ENCODE measurements around the gene HMCN2. TPM values are rescaled to one million over a fixed set of nuclear protein-coding genes. Genes with fewer than 3 reads are reported as not detected.
"Not testable (repeated sequence)": the region's sequence is repeated elsewhere in the genome, so short reads cannot be mapped to it uniquely, and the experiment has no call there.

Gene HMCN2
- total RNA-seq, 2 experiments from 2014 or later, result not detected

DNA sequence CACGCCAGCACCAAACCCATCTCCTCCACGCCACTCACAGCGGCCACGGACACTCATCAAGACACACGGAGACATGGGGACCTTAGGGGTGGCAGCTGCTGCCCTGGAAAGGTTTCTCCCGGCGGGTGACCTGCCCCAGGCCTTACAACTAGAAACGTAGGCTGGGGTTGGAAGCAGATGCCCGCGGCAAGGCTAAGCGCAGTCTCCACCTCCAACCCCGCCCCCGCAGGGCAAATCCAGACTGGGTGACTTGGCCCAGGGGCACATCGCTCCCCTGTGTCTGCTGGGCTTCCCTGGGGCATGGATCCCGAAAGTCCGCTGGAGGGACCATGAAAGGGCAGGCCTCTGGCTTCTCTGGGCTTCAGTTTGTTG, 167.2 kb downstream of the HMCN2 start:
- no peaks in the 10 kb centered on the region for H3K9me2 ChIP-seq (ENCODE audit: insufficient read depth, low read length)
- no peaks in the 10 kb centered on the region for H3K9me3 ChIP-seq (ENCODE audit: low read length)
- no peaks in the 10 kb centered on the region for H4K20me1 ChIP-seq (ENCODE audit: insufficient read depth, low read length)
- BruUV-seq (replicated peaks), result no TSS peak
- intact Hi-C loops (cut with micrococcal nuclease; ENCODE audit: unreplicated experiment), result no loop called here
- no peak overlapping the region for H3K27ac ChIP-seq (ENCODE audit: low read depth, low read length, poor library complexity, severe bottlenecking)
- no peaks in the 10 kb centered on the region for H3K36me3 ChIP-seq (ENCODE audit: insufficient read depth, low read length)
- no peak overlapping the region for H2AFZ ChIP-seq (ENCODE audit: low read length)
- no peak for DNase-seq (ENCODE audit: low spot score)
- TF ChIP-seq, protein P1, sequence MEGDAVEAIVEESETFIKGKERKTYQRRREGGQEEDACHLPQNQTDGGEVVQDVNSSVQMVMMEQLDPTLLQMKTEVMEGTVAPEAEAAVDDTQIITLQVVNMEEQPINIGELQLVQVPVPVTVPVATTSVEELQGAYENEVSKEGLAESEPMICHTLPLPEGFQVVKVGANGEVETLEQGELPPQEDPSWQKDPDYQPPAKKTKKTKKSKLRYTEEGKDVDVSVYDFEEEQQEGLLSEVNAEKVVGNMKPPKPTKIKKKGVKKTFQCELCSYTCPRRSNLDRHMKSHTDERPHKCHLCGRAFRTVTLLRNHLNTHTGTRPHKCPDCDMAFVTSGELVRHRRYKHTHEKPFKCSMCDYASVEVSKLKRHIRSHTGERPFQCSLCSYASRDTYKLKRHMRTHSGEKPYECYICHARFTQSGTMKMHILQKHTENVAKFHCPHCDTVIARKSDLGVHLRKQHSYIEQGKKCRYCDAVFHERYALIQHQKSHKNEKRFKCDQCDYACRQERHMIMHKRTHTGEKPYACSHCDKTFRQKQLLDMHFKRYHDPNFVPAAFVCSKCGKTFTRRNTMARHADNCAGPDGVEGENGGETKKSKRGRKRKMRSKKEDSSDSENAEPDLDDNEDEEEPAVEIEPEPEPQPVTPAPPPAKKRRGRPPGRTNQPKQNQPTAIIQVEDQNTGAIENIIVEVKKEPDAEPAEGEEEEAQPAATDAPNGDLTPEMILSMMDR (conservative IDR thresholded peaks at IDR 0.05; ENCODE audit: low read length), result no peak
- TF ChIP-seq EZH2phosphoT487 (IDR thresholded peaks at IDR 0.05; ENCODE audit: borderline replicate concordance, low read depth, low read length), result no peak
- H3K4me1 ChIP-seq (ENCODE audit: insufficient read depth, low read length, poor library complexity, severe bottlenecking), result no peaks in the 10 kb centered on the region
- POLR2A ChIA-PET, result no interaction called here
- H3K4me3 ChIP-seq (ENCODE audit: low read depth, low read length, poor library complexity, severe bottlenecking), result no peak overlapping the region
- CTCF ChIA-PET (ENCODE audit: unreplicated experiment), result no interaction called here
- no peak overlapping the region for H3K4me2 ChIP-seq (ENCODE audit: low read length)
- H3K79me2 ChIP-seq (ENCODE audit: insufficient read depth, low read depth, low read length), result no peaks in the 10 kb centered on the region

DNA sequence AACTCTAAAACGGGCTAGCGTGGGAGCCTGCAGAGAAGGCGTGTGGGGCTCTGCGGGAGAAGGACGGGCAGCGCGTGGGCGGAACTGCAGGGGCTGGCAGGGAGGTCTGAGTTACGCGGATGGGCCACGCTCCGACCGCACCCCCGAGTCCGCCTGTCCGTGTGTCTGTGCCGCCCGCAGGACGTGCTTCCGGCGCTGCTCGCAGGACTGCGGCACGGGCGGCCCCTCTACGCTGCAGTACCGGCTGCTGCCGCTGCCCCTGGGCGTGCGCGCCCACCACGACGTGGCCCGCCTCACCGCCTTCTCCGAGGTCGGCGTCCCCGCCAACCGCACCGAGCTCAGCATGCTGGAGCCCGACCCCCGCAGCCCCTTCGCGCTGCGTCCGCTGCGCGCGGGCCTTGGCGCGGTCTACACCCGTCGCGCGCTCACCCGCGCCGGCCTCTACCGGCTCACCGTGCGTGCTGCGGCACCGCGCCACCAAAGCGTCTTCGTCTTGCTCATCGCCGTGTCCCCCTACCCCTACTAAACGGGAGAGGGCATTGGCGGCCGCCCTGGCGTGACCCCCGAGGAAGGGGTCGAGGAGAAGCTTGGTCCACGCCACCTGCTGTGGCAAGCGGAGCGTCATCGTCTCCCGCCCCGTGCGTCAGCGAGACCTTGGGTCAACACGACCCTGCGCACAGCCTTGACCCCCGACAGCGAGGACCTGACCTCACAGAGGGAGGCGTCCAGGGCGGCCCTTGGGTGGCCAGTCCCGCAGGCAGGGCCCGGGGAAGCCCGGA, 167.8 kb downstream of the HMCN2 start:
- no peaks in the 10 kb centered on the region for H3K4me1 ChIP-seq (ENCODE audit: insufficient read depth, low read length, poor library complexity, severe bottlenecking)
- H4K20me1 ChIP-seq (ENCODE audit: insufficient read depth, low read length), result no peaks in the 10 kb centered on the region
- H3K36me3 ChIP-seq (ENCODE audit: insufficient read depth, low read length), result no peaks in the 10 kb centered on the region
- ChIA-PET CTCF (ENCODE audit: unreplicated experiment) (no interaction called here), POLR2A (no interaction called here)
- TF ChIP-seq EZH2phosphoT487 (IDR thresholded peaks at IDR 0.05; ENCODE audit: borderline replicate concordance, low read depth, low read length), result no peak
- TF ChIP-seq, protein P1 (conservative IDR thresholded peaks at IDR 0.05; ENCODE audit: low read length), result no peak
- no peaks in the 10 kb centered on the region for H3K9me3 ChIP-seq (ENCODE audit: low read length)
- H3K27ac ChIP-seq (ENCODE audit: low read depth, low read length, poor library complexity, severe bottlenecking), result no peak overlapping the region
- no peak overlapping the region for H3K4me3 ChIP-seq (ENCODE audit: low read depth, low read length, poor library complexity, severe bottlenecking)
- H3K79me2 ChIP-seq (ENCODE audit: insufficient read depth, low read depth, low read length), result no peaks in the 10 kb centered on the region
- intact Hi-C loops (cut with micrococcal nuclease; ENCODE audit: unreplicated experiment), result no loop called here
- no peak overlapping the region for H3K4me2 ChIP-seq (ENCODE audit: low read length)
- H2AFZ ChIP-seq (ENCODE audit: low read length), result no peak overlapping the region
- H3K9me2 ChIP-seq (ENCODE audit: insufficient read depth, low read length), result no peaks in the 10 kb centered on the region
- no TSS peak for BruUV-seq (replicated peaks)
- no peak for DNase-seq (ENCODE audit: low spot score)

DNA sequence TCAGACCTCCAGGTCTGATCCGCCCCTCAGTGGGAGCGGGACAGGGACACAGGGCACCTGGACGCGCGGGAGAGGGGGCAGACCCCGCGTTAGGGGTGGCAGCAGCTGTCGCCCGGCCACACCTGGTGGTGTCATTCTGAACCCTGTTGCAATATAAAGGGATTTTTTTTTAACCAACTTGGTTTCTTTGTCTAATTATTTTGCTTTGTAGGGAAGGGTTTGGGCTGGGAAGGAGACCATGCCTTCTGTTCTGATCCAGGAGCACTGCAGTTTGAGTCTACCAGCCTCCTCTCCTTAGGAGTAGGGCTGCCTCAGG, 168.3 kb downstream of the HMCN2 start:
- H3K4me1 ChIP-seq (ENCODE audit: insufficient read depth, low read length, poor library complexity, severe bottlenecking), result no peaks in the 10 kb centered on the region
- H3K27ac ChIP-seq (ENCODE audit: low read depth, low read length, poor library complexity, severe bottlenecking), result no peak overlapping the region
- intact Hi-C loops (cut with micrococcal nuclease; ENCODE audit: unreplicated experiment), result no loop called here
- no peak overlapping the region for H2AFZ ChIP-seq (ENCODE audit: low read length)
- CTCF ChIA-PET (ENCODE audit: unreplicated experiment), result no interaction called here
- no peak for TF ChIP-seq EZH2phosphoT487 (IDR thresholded peaks at IDR 0.05; ENCODE audit: borderline replicate concordance, low read depth, low read length)
- TF ChIP-seq, protein P1 (conservative IDR thresholded peaks at IDR 0.05; ENCODE audit: low read length), result no peak
- no peaks in the 10 kb centered on the region for H3K9me2 ChIP-seq (ENCODE audit: insufficient read depth, low read length)
- H4K20me1 ChIP-seq (ENCODE audit: insufficient read depth, low read length), result no peaks in the 10 kb centered on the region
- H3K4me3 ChIP-seq (ENCODE audit: low read depth, low read length, poor library complexity, severe bottlenecking), result no peak overlapping the region
- BruUV-seq (replicated peaks), result no TSS peak
- POLR2A ChIA-PET, result no interaction called here
- no peaks in the 10 kb centered on the region for H3K36me3 ChIP-seq (ENCODE audit: insufficient read depth, low read length)
- no peak overlapping the region for H3K4me2 ChIP-seq (ENCODE audit: low read length)
- no peak for DNase-seq (ENCODE audit: low spot score)
- H3K79me2 ChIP-seq (ENCODE audit: insufficient read depth, low read depth, low read length), result no peaks in the 10 kb centered on the region
- no peaks in the 10 kb centered on the region for H3K9me3 ChIP-seq (ENCODE audit: low read length)

DNA sequence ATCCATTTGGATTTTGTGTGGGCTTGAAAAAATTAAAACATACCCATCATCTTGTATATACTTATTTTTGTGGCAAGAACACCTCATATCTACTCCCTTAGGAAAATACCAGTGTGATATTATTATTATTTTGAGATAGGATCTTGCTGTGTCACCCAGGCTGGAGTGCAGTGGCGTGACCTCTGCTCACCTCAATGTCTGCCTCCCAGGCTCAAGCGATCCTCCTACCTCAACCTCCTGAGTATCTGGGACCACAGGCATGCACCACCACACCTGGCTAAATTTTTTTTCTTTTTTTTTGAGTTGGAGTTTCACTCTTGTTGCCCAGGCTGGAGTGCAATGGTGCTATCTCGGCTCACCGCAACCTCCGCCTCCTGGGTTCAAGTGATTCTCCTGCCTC, 169.1 kb downstream of the HMCN2 start:
- H3K79me2 ChIP-seq (ENCODE audit: insufficient read depth, low read depth, low read length); H3K27ac ChIP-seq (ENCODE audit: low read depth, low read length, poor library complexity, severe bottlenecking); intact Hi-C loops (cut with micrococcal nuclease; ENCODE audit: unreplicated experiment); CTCF ChIA-PET (ENCODE audit: unreplicated experiment); POLR2A ChIA-PET; H3K9me2 ChIP-seq (ENCODE audit: insufficient read depth, low read length); H3K4me3 ChIP-seq (ENCODE audit: low read depth, low read length, poor library complexity, severe bottlenecking); H2AFZ ChIP-seq (ENCODE audit: low read length); DNase-seq (ENCODE audit: low spot score); H3K4me1 ChIP-seq (ENCODE audit: insufficient read depth, low read length, poor library complexity, severe bottlenecking); H3K4me2 ChIP-seq (ENCODE audit: low read length); H4K20me1 ChIP-seq (ENCODE audit: insufficient read depth, low read length); BruUV-seq (replicated peaks); H3K36me3 ChIP-seq (ENCODE audit: insufficient read depth, low read length); H3K9me3 ChIP-seq (ENCODE audit: low read length): not testable (repeated sequence)

Measured in OCI-LY7 (cell line).